ENCODE results near the gene PRIM2. TPM values are rescaled to one million over a fixed set of nuclear protein-coding genes. Genes with fewer than 3 reads are reported as not detected.

The PRIM2 gene
- polyA plus RNA-seq, 1 donor (not counting 4 experiments of a cell fraction or from before 2014, with no cell fraction given), result 12.8 TPM

DNA sequence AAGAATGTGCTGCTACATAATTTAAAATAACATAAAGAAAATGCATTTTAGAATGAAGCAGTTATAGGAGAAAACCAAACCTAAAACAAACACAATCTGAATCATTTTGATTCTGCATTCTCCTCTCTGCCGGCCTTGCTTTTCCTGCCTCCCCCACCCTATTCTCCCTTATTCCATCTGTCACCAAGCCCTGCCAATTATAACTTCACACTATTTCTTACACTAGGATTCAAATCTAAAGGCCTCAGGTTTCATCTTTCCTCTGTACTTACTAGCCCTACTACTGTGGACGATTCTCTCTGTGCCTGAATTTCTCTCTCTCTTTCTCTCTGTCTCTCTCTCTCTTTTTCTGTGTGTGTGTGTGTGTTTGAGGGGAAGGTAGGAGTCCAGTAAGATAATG is 18.7 kb upstream of the PRIM2 start:
- no peak for FAIRE-seq
- H3K9me3 ChIP-seq (ENCODE audit: control insufficient read depth, low read depth, low read length), result no peaks in the 10 kb centered on the region
- TF ChIP-seq, protein P1, sequence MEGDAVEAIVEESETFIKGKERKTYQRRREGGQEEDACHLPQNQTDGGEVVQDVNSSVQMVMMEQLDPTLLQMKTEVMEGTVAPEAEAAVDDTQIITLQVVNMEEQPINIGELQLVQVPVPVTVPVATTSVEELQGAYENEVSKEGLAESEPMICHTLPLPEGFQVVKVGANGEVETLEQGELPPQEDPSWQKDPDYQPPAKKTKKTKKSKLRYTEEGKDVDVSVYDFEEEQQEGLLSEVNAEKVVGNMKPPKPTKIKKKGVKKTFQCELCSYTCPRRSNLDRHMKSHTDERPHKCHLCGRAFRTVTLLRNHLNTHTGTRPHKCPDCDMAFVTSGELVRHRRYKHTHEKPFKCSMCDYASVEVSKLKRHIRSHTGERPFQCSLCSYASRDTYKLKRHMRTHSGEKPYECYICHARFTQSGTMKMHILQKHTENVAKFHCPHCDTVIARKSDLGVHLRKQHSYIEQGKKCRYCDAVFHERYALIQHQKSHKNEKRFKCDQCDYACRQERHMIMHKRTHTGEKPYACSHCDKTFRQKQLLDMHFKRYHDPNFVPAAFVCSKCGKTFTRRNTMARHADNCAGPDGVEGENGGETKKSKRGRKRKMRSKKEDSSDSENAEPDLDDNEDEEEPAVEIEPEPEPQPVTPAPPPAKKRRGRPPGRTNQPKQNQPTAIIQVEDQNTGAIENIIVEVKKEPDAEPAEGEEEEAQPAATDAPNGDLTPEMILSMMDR (optimal IDR thresholded peaks at IDR 0.05 in 1 of 3, IDR thresholded peaks at IDR 0.05 in 1 of 3, conservative IDR thresholded peaks at IDR 0.05 in 1 of 3; ENCODE audit: extremely low read depth in 1 of 3, insufficient read depth in 2 of 3, low read length in 3 of 3), result no peak
- TF ChIP-seq EZH2 (IDR thresholded peaks at IDR 0.05; ENCODE audit: low read length), result no peak
- no peaks in the 10 kb centered on the region for H3K79me2 ChIP-seq (ENCODE audit: control insufficient read depth, insufficient read depth, low read length)
- no peak for DNase-seq (ENCODE audit: low read depth, low spot score)
- H3K9me1 ChIP-seq (ENCODE audit: control insufficient read depth, extremely low read depth, insufficient read depth, low read length), result no peaks in the 10 kb centered on the region
- H3K27ac ChIP-seq (ENCODE audit: control insufficient read depth, insufficient read depth, low read length), result no peak overlapping the region
- H3K4me3 ChIP-seq (ENCODE audit: control insufficient read depth in 2 of 3, extremely low read depth in 1 of 3, insufficient read depth in 2 of 3, low read depth in 1 of 3, low read length in 3 of 3), result no peak overlapping the region
- H4K20me1 ChIP-seq (ENCODE audit: control insufficient read depth, extremely low read depth, insufficient read depth, low read length), result no peaks in the 10 kb centered on the region
- H3K4me1 ChIP-seq (ENCODE audit: control insufficient read depth, extremely low read depth, insufficient read depth, low read length), result no peaks in the 10 kb centered on the region
- H3K27me3 ChIP-seq (ENCODE audit: control insufficient read depth, extremely low read depth, insufficient read depth, low read length), result no peaks in the 10 kb centered on the region
- H3K9ac ChIP-seq (ENCODE audit: control insufficient read depth, extremely low read depth, insufficient read depth, low read length), result no peak overlapping the region
- no peak overlapping the region for H3K4me2 ChIP-seq (ENCODE audit: control insufficient read depth, extremely low read depth, insufficient read depth, low read depth, low read length)
- H2AFZ ChIP-seq (ENCODE audit: control insufficient read depth, low read length), result no peak overlapping the region
- dilution Hi-C loops (cut with MboI; ENCODE audit: extremely low pct_ligation_motif_present, low sequenced_read_pairs), result no loop called here
- no peaks in the 10 kb centered on the region for H3K36me3 ChIP-seq (ENCODE audit: control insufficient read depth in 2 of 2, extremely low read depth in 1 of 2, insufficient read depth in 2 of 2, low read length in 2 of 2)

DNA sequence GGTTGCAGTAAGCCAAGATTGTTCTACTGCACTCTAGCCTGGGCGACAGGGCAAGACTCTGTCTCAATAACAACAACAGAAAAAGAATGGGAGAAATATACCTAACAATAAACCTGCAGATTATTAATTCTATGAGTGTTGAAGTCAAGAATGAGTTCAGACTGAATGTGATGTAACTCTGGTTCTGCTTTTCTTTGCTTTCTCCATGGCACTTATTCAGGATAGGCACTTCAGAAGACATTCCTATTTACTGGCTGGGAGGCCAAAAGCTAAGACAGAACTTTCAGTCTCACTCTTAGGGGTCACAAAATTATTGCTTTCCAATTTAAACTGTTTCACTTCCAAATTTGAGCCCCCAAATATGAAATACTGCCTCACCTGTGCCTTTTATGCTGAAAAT is 15.7 kb upstream of the PRIM2 start:
- FAIRE-seq (no peak), DNase-seq (ENCODE audit: low read depth, low spot score) (no peak)
- Histone ChIP-seq H3K9me3 (ENCODE audit: control insufficient read depth, low read depth, low read length) (no peaks in the 10 kb centered on the region), H3K4me2 (ENCODE audit: control insufficient read depth, extremely low read depth, insufficient read depth, low read depth, low read length) (no peak overlapping the region), H3K4me1 (ENCODE audit: control insufficient read depth, extremely low read depth, insufficient read depth, low read length) (no peaks in the 10 kb centered on the region), H3K27me3 (ENCODE audit: control insufficient read depth, extremely low read depth, insufficient read depth, low read length) (no peaks in the 10 kb centered on the region), H3K36me3 (ENCODE audit: control insufficient read depth in 2 of 2, extremely low read depth in 1 of 2, insufficient read depth in 2 of 2, low read length in 2 of 2) (no peaks in the 10 kb centered on the region), H3K79me2 (ENCODE audit: control insufficient read depth, insufficient read depth, low read length) (no peaks in the 10 kb centered on the region), H3K4me3 (ENCODE audit: control insufficient read depth in 2 of 3, extremely low read depth in 1 of 3, insufficient read depth in 2 of 3, low read depth in 1 of 3, low read length in 3 of 3) (no peak overlapping the region), H3K9ac (ENCODE audit: control insufficient read depth, extremely low read depth, insufficient read depth, low read length) (no peak overlapping the region), H4K20me1 (ENCODE audit: control insufficient read depth, extremely low read depth, insufficient read depth, low read length) (no peaks in the 10 kb centered on the region), H3K27ac (ENCODE audit: control insufficient read depth, insufficient read depth, low read length) (no peak overlapping the region), H2AFZ (ENCODE audit: control insufficient read depth, low read length) (no peak overlapping the region), H3K9me1 (ENCODE audit: control insufficient read depth, extremely low read depth, insufficient read depth, low read length) (no peaks in the 10 kb centered on the region)
- TF ChIP-seq, protein P1 (optimal IDR thresholded peaks at IDR 0.05 in 1 of 3, IDR thresholded peaks at IDR 0.05 in 1 of 3, conservative IDR thresholded peaks at IDR 0.05 in 1 of 3; ENCODE audit: extremely low read depth in 1 of 3, insufficient read depth in 2 of 3, low read length in 3 of 3), result no peak
- TF ChIP-seq EZH2 (IDR thresholded peaks at IDR 0.05; ENCODE audit: low read length), result no peak
- dilution Hi-C loops (cut with MboI; ENCODE audit: extremely low pct_ligation_motif_present, low sequenced_read_pairs), result no loop called here

Data from keratinocyte (primary cell).